ENCODE results near the gene DNAJC21. TPM values are rescaled to one million over a fixed set of nuclear protein-coding genes. Genes with fewer than 3 reads are reported as not detected.

DNAJC21 gene
- total and polyA plus RNA-seq, 7 experiments from 2014 or later = 17.3 to 66.4 (median 48.6) TPM

GRCh38 chr5:34894716-34895115 lies 34.6 kb upstream of the DNAJC21 start:
- POLR2A ChIA-PET = no interaction called here
- peak overlapping the region in 1 of 9 donors; percentile 27 for H3K27ac Mint-ChIP-seq

GRCh38 chr5:34895641-34896419 lies 33.5 kb upstream of the DNAJC21 start:
- no peak overlapping the region for H3K4me3 Mint-ChIP-seq
- ATAC-seq = no peak
- no peak for DNase-seq
- peaks cover 0 to 12% (median 0%) of the 10 kb centered on the region in 5 donors for H3K36me3 Mint-ChIP-seq
- no peak overlapping the region for H3K27ac ChIP-seq (ENCODE audit: low read depth, low read length)
- no peaks in the 10 kb centered on the region for H3K4me1 ChIP-seq (ENCODE audit: control insufficient read depth in 2 of 2, insufficient read depth in 2 of 2, low read length in 2 of 2)
- peaks cover 0 to 3% (median 0%) of the 10 kb centered on the region in 3 experiments for H3K36me3 ChIP-seq (ENCODE audit: control insufficient read depth in 2 of 3, insufficient read depth in 3 of 3, low read length in 3 of 3)
- H3K4me3 ChIP-seq (ENCODE audit: low read length) = no peak overlapping the region
- no peaks in the 10 kb centered on the region for H3K27me3 ChIP-seq (ENCODE audit: control insufficient read depth in 2 of 2, insufficient read depth in 2 of 2, low read length in 2 of 2)
- no peaks in the 10 kb centered on the region for H3K9me3 Mint-ChIP-seq
- intact Hi-C loops (cut with micrococcal nuclease) = loop anchor here (5.0 to 10.0 kb wide), 2 partner anchors 59 to 241 kb away; partner anchors contain the start of genes RAI14 (in 2 of the 2) and TTC23L (in 1 of the 2)
- no peak overlapping the region for H3K27ac Mint-ChIP-seq
- ChIA-PET POLR2A (no interaction called here), CTCF (interaction anchor here (0.6 to 3.3 kb wide), 7 partner anchors 10 to 410 kb away, joined by 3 to 11 read pairs (median 4); no protein-coding TSS in a partner anchor)
- H3K4me1 Mint-ChIP-seq = no peaks in the 10 kb centered on the region
- H3K9me3 ChIP-seq (ENCODE audit: control insufficient read depth in 2 of 3, low read length in 3 of 3) = no peaks in the 10 kb centered on the region
- H3K27me3 Mint-ChIP-seq = no peaks in the 10 kb centered on the region

More at GRCh38 chr5:34894716-34895115, 34.6 kb upstream of the DNAJC21 start:
- DNase-seq (no peak), ATAC-seq (no peak)
- Histone ChIP-seq H3K27ac (ENCODE audit: low read depth, low read length) (no peak overlapping the region), H3K4me3 (ENCODE audit: low read length) (no peak overlapping the region), H3K36me3 (ENCODE audit: control insufficient read depth in 2 of 3, insufficient read depth in 3 of 3, low read length in 3 of 3) (peaks cover 0 to 3% (median 0%) of the 10 kb centered on the region in 3 experiments), H3K9me3 (ENCODE audit: control insufficient read depth in 2 of 3, low read length in 3 of 3) (no peaks in the 10 kb centered on the region), H3K4me1 (ENCODE audit: control insufficient read depth in 2 of 2, insufficient read depth in 2 of 2, low read length in 2 of 2) (no peaks in the 10 kb centered on the region), H3K27me3 (ENCODE audit: control insufficient read depth in 2 of 2, insufficient read depth in 2 of 2, low read length in 2 of 2) (no peaks in the 10 kb centered on the region)
- H3K4me3 Mint-ChIP-seq = no peak overlapping the region
- no peaks in the 10 kb centered on the region for H3K27me3 Mint-ChIP-seq
- intact Hi-C loops (cut with micrococcal nuclease) = loop anchor here (5.0 to 10.0 kb wide), 2 partner anchors 57 to 240 kb away; partner anchors contain the start of genes RAI14 (in 2 of the 2) and TTC23L (in 1 of the 2)
- H3K36me3 Mint-ChIP-seq = peaks cover 0 to 12% (median 0%) of the 10 kb centered on the region in 5 donors
- CTCF ChIA-PET = no interaction called here
- no peaks in the 10 kb centered on the region for H3K9me3 Mint-ChIP-seq
- no peaks in the 10 kb centered on the region for H3K4me1 Mint-ChIP-seq

- Mint-ChIP-seq H3K9me3 (no peaks in the 10 kb centered on the region), H3K27me3 (no peaks in the 10 kb centered on the region), H3K4me3 (no peak overlapping the region), H3K36me3 (peaks cover 0 to 12% (median 0%) of the 10 kb centered on the region in 5 donors), H3K4me1 (no peaks in the 10 kb centered on the region), H3K27ac (no peak overlapping the region)
- no peaks in the 10 kb centered on the region for H3K9me3 ChIP-seq (ENCODE audit: control insufficient read depth in 2 of 3, low read length in 3 of 3)
- DNase-seq = no peak
- H3K4me1 ChIP-seq (ENCODE audit: control insufficient read depth in 2 of 2, insufficient read depth in 2 of 2, low read length in 2 of 2) = no peaks in the 10 kb centered on the region
- ChIA-PET POLR2A (interaction anchor here (0.9 kb wide), 1 partner anchor 18 kb away, joined by 5 read pairs; the partner anchor contains the start of gene BRIX1), CTCF (interaction anchor here (0.6 to 6.5 kb wide), 10 partner anchors 8 to 412 kb away, joined by 3 to 35 read pairs (median 4); partner anchors contain the start of gene TTC23L)
- no peak overlapping the region for H3K27ac ChIP-seq (ENCODE audit: low read depth, low read length)
- H3K27me3 ChIP-seq (ENCODE audit: control insufficient read depth in 2 of 2, insufficient read depth in 2 of 2, low read length in 2 of 2) = no peaks in the 10 kb centered on the region
- ATAC-seq = no peak
- intact Hi-C loops (cut with micrococcal nuclease) = loop anchor here (1.0 to 10.0 kb wide), 6 partner anchors 58 to 423 kb away; partner anchors contain the start of genes RAI14 (in 2 of the 2) and TTC23L (in 2 of the 2)
- no peak overlapping the region for H3K4me3 ChIP-seq (ENCODE audit: low read length)
- peaks cover 0 to 3% (median 0%) of the 10 kb centered on the region in 3 experiments for H3K36me3 ChIP-seq (ENCODE audit: control insufficient read depth in 2 of 3, insufficient read depth in 3 of 3, low read length in 3 of 3)
These were observed 31.7 kb upstream of the DNAJC21 start for GRCh38 chr5:34897646-34898045.

GRCh38 chr5:34898258-34898895 lies 31.0 kb upstream of the DNAJC21 start:
- peaks cover 0 to 3% (median 0%) of the 10 kb centered on the region in 3 experiments for H3K36me3 ChIP-seq (ENCODE audit: control insufficient read depth in 2 of 3, insufficient read depth in 3 of 3, low read length in 3 of 3)
- POLR2A ChIA-PET = interaction anchor here (0.9 kb wide), 1 partner anchor 17 kb away, joined by 5 read pairs; the partner anchor contains the start of gene BRIX1
- Mint-ChIP-seq H3K4me1 (no peaks in the 10 kb centered on the region), H3K27ac (no peak overlapping the region), H3K9me3 (no peaks in the 10 kb centered on the region), H3K4me3 (no peak overlapping the region), H3K36me3 (peaks cover 0 to 14% (median 2%) of the 10 kb centered on the region in 5 donors), H3K27me3 (no peaks in the 10 kb centered on the region)
- H3K4me3 ChIP-seq (ENCODE audit: low read length) = no peak overlapping the region
- intact Hi-C loops (cut with micrococcal nuclease) = loop anchor here (1.0 to 10.0 kb wide), 6 partner anchors 59 to 424 kb away; partner anchors contain the start of genes RAI14 (in 2 of the 2) and TTC23L (in 2 of the 2)
- no peaks in the 10 kb centered on the region for H3K4me1 ChIP-seq (ENCODE audit: control insufficient read depth in 2 of 2, insufficient read depth in 2 of 2, low read length in 2 of 2)
- no peak overlapping the region for H3K27ac ChIP-seq (ENCODE audit: low read depth, low read length)
- peak; percentile 80 for ATAC-seq
- peak; percentile 21 to 64 (median 50) for DNase-seq
- H3K27me3 ChIP-seq (ENCODE audit: control insufficient read depth in 2 of 2, insufficient read depth in 2 of 2, low read length in 2 of 2) = no peaks in the 10 kb centered on the region
- no peaks in the 10 kb centered on the region for H3K9me3 ChIP-seq (ENCODE audit: control insufficient read depth in 2 of 3, low read length in 3 of 3)
- CTCF ChIA-PET = interaction anchor here (0.6 to 6.5 kb wide), 15 partner anchors 9 to 423 kb away, joined by 3 to 35 read pairs (median 3); partner anchors contain the start of gene TTC23L

- peaks cover 0 to 3% (median 0%) of the 10 kb centered on the region in 3 experiments for H3K36me3 ChIP-seq (ENCODE audit: control insufficient read depth in 2 of 3, insufficient read depth in 3 of 3, low read length in 3 of 3)
- ChIA-PET POLR2A (no interaction called here), CTCF (interaction anchor here (0.6 to 6.5 kb wide), 11 partner anchors 13 to 424 kb away, joined by 3 to 35 read pairs (median 3); partner anchors contain the start of gene TTC23L)
- Mint-ChIP-seq H3K27ac (no peak overlapping the region), H3K9me3 (no peaks in the 10 kb centered on the region), H3K27me3 (no peaks in the 10 kb centered on the region), H3K4me1 (no peaks in the 10 kb centered on the region), H3K36me3 (peaks cover 0 to 17% (median 5%) of the 10 kb centered on the region in 5 donors), H3K4me3 (no peak overlapping the region)
- no peak for ATAC-seq
- no peaks in the 10 kb centered on the region for H3K4me1 ChIP-seq (ENCODE audit: control insufficient read depth in 2 of 2, insufficient read depth in 2 of 2, low read length in 2 of 2)
- no peaks in the 10 kb centered on the region for H3K27me3 ChIP-seq (ENCODE audit: control insufficient read depth in 2 of 2, insufficient read depth in 2 of 2, low read length in 2 of 2)
- intact Hi-C loops (cut with micrococcal nuclease) = loop anchor here (5.0 to 10.0 kb wide), 2 partner anchors 62 to 244 kb away; partner anchors contain the start of genes RAI14 (in 2 of the 2) and TTC23L (in 1 of the 2)
- no peak overlapping the region for H3K27ac ChIP-seq (ENCODE audit: low read depth, low read length)
- DNase-seq = no peak
- H3K9me3 ChIP-seq (ENCODE audit: control insufficient read depth in 2 of 3, low read length in 3 of 3) = no peaks in the 10 kb centered on the region
- H3K4me3 ChIP-seq (ENCODE audit: low read length) = no peak overlapping the region
These were observed 30.3 kb upstream of the DNAJC21 start for GRCh38 chr5:34899066-34899465.

- no peak overlapping the region for H3K4me3 ChIP-seq (ENCODE audit: low read length)
- ChIA-PET CTCF (interaction anchor here (6.5 kb wide), 1 partner anchor 377 kb away, joined by 35 read pairs; no protein-coding TSS in a partner anchor), POLR2A (no interaction called here)
- ATAC-seq (no peak), DNase-seq (no peak)
- Mint-ChIP-seq H3K4me1 (no peaks in the 10 kb centered on the region), H3K9me3 (no peaks in the 10 kb centered on the region), H3K27ac (no peak overlapping the region), H3K36me3 (peaks cover 0 to 17% (median 5%) of the 10 kb centered on the region in 5 donors), H3K27me3 (no peaks in the 10 kb centered on the region), H3K4me3 (no peak overlapping the region)
- no peak overlapping the region for H3K27ac ChIP-seq (ENCODE audit: low read depth, low read length)
- peaks cover 0 to 3% (median 0%) of the 10 kb centered on the region in 3 experiments for H3K36me3 ChIP-seq (ENCODE audit: control insufficient read depth in 2 of 3, insufficient read depth in 3 of 3, low read length in 3 of 3)
- no peaks in the 10 kb centered on the region for H3K9me3 ChIP-seq (ENCODE audit: control insufficient read depth in 2 of 3, low read length in 3 of 3)
- H3K27me3 ChIP-seq (ENCODE audit: control insufficient read depth in 2 of 2, insufficient read depth in 2 of 2, low read length in 2 of 2) = no peaks in the 10 kb centered on the region
- no peaks in the 10 kb centered on the region for H3K4me1 ChIP-seq (ENCODE audit: control insufficient read depth in 2 of 2, insufficient read depth in 2 of 2, low read length in 2 of 2)
- intact Hi-C loops (cut with micrococcal nuclease) = no loop called here
These were observed 28.7 kb upstream of the DNAJC21 start for GRCh38 chr5:34900652-34901051.

All from naive thymus-derived CD4-positive, alpha-beta T cell (primary cell).